GM11168 (cell line): ENCODE data around the gene ABCC3.

Experiments
- in situ Hi-C: fragments of 300-500 bp; cut with MboI; formaldehyde crosslinking; loops from one replicate; pipeline ENCODE4 v1.12.0; 2022; ENCODE audit warnings: low sequenced_read_pairs; ENCODE audit not compliant: unreplicated experiment

ABCC3 gene

GRCh38 chr17:50625032-50625871 lies 9.4 kb upstream of the ABCC3 start:
- in situ Hi-C loops: loop anchor here (5.0 kb wide), 2 partner anchors 73 to 128 kb away; no protein-coding TSS in a partner anchor

- in situ Hi-C loops: loop anchor here (5.0 kb wide), 2 partner anchors 74 to 129 kb away; no protein-coding TSS in a partner anchor
Observed at GRCh38 chr17:50626037-50626574, 8.6 kb upstream of the ABCC3 start.

- in situ Hi-C loops: loop anchor here (5.0 kb wide), 2 partner anchors 75 to 130 kb away; no protein-coding TSS in a partner anchor
Observed at GRCh38 chr17:50627036-50627781, 7.5 kb upstream of the ABCC3 start.

- in situ Hi-C loops: loop anchor here (5.0 kb wide), 2 partner anchors 76 to 131 kb away; no protein-coding TSS in a partner anchor
Observed at GRCh38 chr17:50627782-50628601, 6.7 kb upstream of the ABCC3 start.

GRCh38 chr17:50629902-50630301 lies 4.8 kb upstream of the ABCC3 start:
- in situ Hi-C loops: loop anchor here (5.0 kb wide), 2 partner anchors 78 to 133 kb away; no protein-coding TSS in a partner anchor

- in situ Hi-C loops: no loop called here
Observed at GRCh38 chr17:50630524-50631194, 4.0 kb upstream of the ABCC3 start.

GRCh38 chr17:50631195-50631907 lies 3.3 kb upstream of the ABCC3 start:
- in situ Hi-C loops: no loop called here

- in situ Hi-C loops: no loop called here
Observed at GRCh38 chr17:50631908-50632571, 2.6 kb upstream of the ABCC3 start.

- in situ Hi-C loops: no loop called here
Observed at GRCh38 chr17:50632637-50633036, 2.0 kb upstream of the ABCC3 start.

- in situ Hi-C loops: no loop called here
Observed at GRCh38 chr17:50633683-50634082, 998 bp upstream of the ABCC3 start.

GRCh38 chr17:50634915-50635731 lies 442 bp downstream of the ABCC3 start:
- in situ Hi-C loops: no loop called here

GRCh38 chr17:50635732-50635981 lies 976 bp downstream of the ABCC3 start:
- in situ Hi-C loops: no loop called here

GRCh38 chr17:50635982-50636803 lies 1.5 kb downstream of the ABCC3 start:
- in situ Hi-C loops: no loop called here

- in situ Hi-C loops: no loop called here
Observed at GRCh38 chr17:50636804-50637195, 2.1 kb downstream of the ABCC3 start.

- in situ Hi-C loops: no loop called here
Observed at GRCh38 chr17:50637829-50638605, 3.3 kb downstream of the ABCC3 start.

- in situ Hi-C loops: no loop called here
Observed at GRCh38 chr17:50638606-50638965, 3.9 kb downstream of the ABCC3 start.
